Bronchial epithelial cell (primary cell): ENCODE data around the gene KMT5B. TPM values are rescaled to one million over a fixed set of nuclear protein-coding genes. Genes with fewer than 3 reads are reported as not detected.
A peak's percentile ranks its signal among the peaks of the same experiment; 100 is the strongest.

Source experiments
- DNase-seq: peaks from one replicate; pipeline ENCODE4 v3.0.0-alpha.2; 2010; ENCODE audit warnings: low read depth
- FAIRE-seq: peaks from 2 replicates; lab custom pipeline; 2011; peaks lifted over from hg19 to GRCh38; lab: Jason Lieb, UNC
- H3K27me3 ChIP-seq: 2 replicates; pipeline ENCODE4 v1.5.1; 2011; ENCODE audit warnings: low read length; ENCODE audit not compliant: control insufficient read depth, insufficient read depth
- H3K36me3 ChIP-seq: 2 replicates; pipeline ENCODE4 v1.5.1; 2011; ENCODE audit warnings: low read length; ENCODE audit not compliant: control insufficient read depth, insufficient read depth
- H3K4me3 ChIP-seq: 2 replicates; pipeline ENCODE4 v1.5.1; 2011; ENCODE audit warnings: mild to moderate bottlenecking, low read depth, low read length, control low read depth
- total RNA-seq: library from RNA; depleted of rRNA; stranded (reverse); fragments of >200 nt; gene quantifications from 2 replicates; pipeline ENCODE4 v1.2.1, GENCODE V29; 2014
- TF ChIP-seq, protein P1 (sequence below): IDR thresholded peaks from 2 replicates; pipeline ENCODE4 v1.5.1; 2011; ENCODE audit warnings: mild to moderate bottlenecking, moderate library complexity, low read length, control low read depth, inconsistent platforms; ENCODE audit not compliant: insufficient read depth, severe bottlenecking

Gene KMT5B
- total RNA-seq, 1 donor from 2014 or later: 35.8 TPM

DNA sequence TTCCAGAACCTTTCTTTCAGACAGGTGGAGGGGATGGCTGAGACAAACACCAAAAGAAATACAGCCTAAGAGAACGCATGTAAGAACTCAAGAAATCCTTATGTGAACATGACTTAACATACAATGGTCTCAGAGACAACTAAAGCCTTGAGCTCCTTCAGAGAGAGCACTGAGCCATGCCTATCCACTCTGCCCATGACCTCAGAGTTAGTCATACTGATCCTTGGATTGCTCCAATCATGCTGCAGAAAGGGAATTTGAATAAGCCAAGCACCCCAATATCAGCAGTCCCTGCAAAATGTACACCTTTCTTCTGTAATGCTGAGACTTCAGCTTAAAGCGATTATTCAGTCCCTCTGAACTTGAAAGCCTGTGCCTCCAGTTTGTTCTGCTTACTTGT is 48.7 kb downstream of the KMT5B start:
- no peak for FAIRE-seq

GRCh38 chr11:68163691-68164090 is 49.4 kb downstream of the KMT5B start:
- Histone ChIP-seq H3K36me3 (peaks cover 11% of the 10 kb centered on the region), H3K4me3 (no peak overlapping the region), H3K27me3 (no peaks in the 10 kb centered on the region)
- TF ChIP-seq, protein P1, sequence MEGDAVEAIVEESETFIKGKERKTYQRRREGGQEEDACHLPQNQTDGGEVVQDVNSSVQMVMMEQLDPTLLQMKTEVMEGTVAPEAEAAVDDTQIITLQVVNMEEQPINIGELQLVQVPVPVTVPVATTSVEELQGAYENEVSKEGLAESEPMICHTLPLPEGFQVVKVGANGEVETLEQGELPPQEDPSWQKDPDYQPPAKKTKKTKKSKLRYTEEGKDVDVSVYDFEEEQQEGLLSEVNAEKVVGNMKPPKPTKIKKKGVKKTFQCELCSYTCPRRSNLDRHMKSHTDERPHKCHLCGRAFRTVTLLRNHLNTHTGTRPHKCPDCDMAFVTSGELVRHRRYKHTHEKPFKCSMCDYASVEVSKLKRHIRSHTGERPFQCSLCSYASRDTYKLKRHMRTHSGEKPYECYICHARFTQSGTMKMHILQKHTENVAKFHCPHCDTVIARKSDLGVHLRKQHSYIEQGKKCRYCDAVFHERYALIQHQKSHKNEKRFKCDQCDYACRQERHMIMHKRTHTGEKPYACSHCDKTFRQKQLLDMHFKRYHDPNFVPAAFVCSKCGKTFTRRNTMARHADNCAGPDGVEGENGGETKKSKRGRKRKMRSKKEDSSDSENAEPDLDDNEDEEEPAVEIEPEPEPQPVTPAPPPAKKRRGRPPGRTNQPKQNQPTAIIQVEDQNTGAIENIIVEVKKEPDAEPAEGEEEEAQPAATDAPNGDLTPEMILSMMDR: no peak
- FAIRE-seq (no peak), DNase-seq (peak; percentile 14)

More for the DNA sequence above, 48.7 kb downstream of the KMT5B start:
- TF ChIP-seq, protein P1: no peak
- H3K4me3 ChIP-seq: no peak overlapping the region
- H3K36me3 ChIP-seq: peaks cover 12% of the 10 kb centered on the region
- H3K27me3 ChIP-seq: no peaks in the 10 kb centered on the region
- DNase-seq: peak; percentile 83

DNA sequence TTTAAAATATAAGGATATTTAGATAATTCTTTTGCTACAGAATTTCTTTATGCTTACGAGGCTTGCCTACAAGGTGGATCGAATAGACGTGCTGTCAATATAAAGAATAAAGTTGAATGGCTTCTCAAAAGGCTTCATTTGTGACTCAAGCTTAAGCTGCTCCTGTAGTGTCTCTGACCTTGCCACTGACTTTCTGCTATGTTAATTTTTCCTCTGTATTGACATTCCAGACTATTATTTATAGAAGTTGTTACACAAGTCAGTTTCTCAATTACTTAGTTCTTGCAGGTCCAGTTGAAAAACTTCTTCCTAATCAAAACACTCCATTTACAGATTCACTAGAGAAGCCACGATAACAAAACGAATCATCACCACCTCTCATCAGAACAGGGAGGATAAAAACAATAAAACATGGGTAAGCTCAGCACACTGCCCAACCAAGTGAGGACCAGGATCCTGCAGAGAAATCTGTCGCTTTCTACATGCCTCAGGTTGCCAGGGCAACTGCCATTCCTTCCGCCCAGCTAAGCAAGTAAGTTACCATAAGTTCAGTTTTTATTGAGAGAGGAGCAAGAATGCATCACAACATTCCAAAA is 52.9 kb downstream of the KMT5B start:
- H3K4me3 ChIP-seq: no peak overlapping the region
- FAIRE-seq (no peak), DNase-seq (no peak)
- TF ChIP-seq, protein P1: no peak
- H3K27me3 ChIP-seq: no peaks in the 10 kb centered on the region
- peaks cover 1% of the 10 kb centered on the region for H3K36me3 ChIP-seq

- no peaks in the 10 kb centered on the region for H3K27me3 ChIP-seq
- H3K36me3 ChIP-seq: peaks cover 1% of the 10 kb centered on the region
- no peak overlapping the region for H3K4me3 ChIP-seq
- DNase-seq (no peak), FAIRE-seq (no peak)
- TF ChIP-seq, protein P1: no peak
These were observed 53.4 kb downstream of the KMT5B start for GRCh38 chr11:68159665-68160064.

DNA sequence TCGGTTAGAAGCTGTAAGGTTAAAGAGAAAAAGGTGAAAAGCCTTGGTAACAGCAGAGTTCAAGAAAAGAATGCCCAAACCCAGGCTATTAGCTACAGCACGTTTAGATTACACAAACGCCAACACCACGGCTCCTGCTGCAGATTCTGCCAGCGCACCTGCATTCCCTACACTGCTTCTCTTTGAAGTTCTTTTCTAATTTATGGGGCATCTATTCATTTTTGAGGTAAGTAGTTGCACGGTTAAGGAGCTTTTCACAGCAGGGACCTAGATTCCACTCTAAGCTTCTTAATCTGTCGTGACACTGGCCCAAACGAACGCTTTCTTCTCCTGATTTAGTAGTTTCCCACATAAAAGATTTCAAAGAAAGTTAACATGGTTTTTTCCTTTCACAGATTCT is 53.9 kb downstream of the KMT5B start:
- Histone ChIP-seq H3K27me3 (no peaks in the 10 kb centered on the region), H3K36me3 (peaks cover 1% of the 10 kb centered on the region), H3K4me3 (no peak overlapping the region)
- TF ChIP-seq, protein P1: no peak
- no peak for DNase-seq
- no peak for FAIRE-seq

DNA sequence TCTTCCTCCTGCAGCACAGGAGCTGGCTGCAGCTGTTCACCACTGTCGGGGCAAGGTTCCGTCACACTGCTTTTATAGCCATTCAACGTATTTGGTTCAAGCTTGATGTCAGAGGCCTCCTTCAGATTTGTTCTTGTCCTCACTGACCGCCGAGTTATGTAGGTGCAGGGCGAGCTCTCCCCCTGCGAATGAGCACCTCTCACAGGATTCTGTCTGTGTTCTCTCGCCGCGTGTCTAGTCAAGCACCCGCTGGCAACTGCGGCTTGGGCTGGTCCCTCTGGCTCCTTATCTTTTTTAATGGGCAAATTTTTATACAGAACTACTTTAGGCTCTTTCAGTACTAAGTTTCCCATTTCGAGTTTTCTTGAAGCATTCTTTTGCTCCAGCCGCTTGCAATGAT is 54.5 kb downstream of the KMT5B start:
- no peaks in the 10 kb centered on the region for H3K27me3 ChIP-seq
- H3K4me3 ChIP-seq: no peak overlapping the region
- DNase-seq: no peak
- FAIRE-seq: no peak
- peaks cover 1% of the 10 kb centered on the region for H3K36me3 ChIP-seq
- TF ChIP-seq, protein P1: no peak
